ENCODE measurements around the gene MMS19.
A peak's percentile ranks its signal among the peaks of the same experiment; 100 is the strongest.

Gene MMS19

GRCh38 chr10:97538411-97538810 is 40.2 kb upstream of the MMS19 start:
- no peak for DNase-seq (ENCODE audit: low read depth in 1 of 2, low spot score in 1 of 2)
- Histone ChIP-seq H3K4me3 (replicated peaks; ENCODE audit: insufficient read depth, low read length) (no peak overlapping the region), H3K27ac (replicated peaks) (no peak overlapping the region), H3K27me3 (ENCODE audit: insufficient read depth, poor library complexity, severe bottlenecking) (no peaks in the 10 kb centered on the region)
- TF ChIP-seq GABPA (IDR thresholded peaks at IDR 0.05; ENCODE audit: low read depth) (no peak), POLR2AphosphoS5 (IDR thresholded peaks at IDR 0.05; ENCODE audit: low read depth) (no peak), CTCF (IDR thresholded peaks at IDR 0.05; ENCODE audit: insufficient read depth, low read length) (no peak), SPI1 (IDR thresholded peaks at IDR 0.05; ENCODE audit: borderline replicate concordance, low read depth) (no peak), REST (IDR thresholded peaks at IDR 0.05; ENCODE audit: insufficient replicate concordance, low read depth) (no peak)

GRCh38 chr10:97537186-97537869 is 39.1 kb upstream of the MMS19 start:
- Histone ChIP-seq H3K4me3 (replicated peaks; ENCODE audit: insufficient read depth, low read length) (no peak overlapping the region), H3K27ac (replicated peaks) (no peak overlapping the region), H3K27me3 (ENCODE audit: insufficient read depth, poor library complexity, severe bottlenecking) (no peaks in the 10 kb centered on the region)
- TF ChIP-seq REST (IDR thresholded peaks at IDR 0.05; ENCODE audit: insufficient replicate concordance, low read depth) (no peak), POLR2AphosphoS5 (IDR thresholded peaks at IDR 0.05; ENCODE audit: low read depth) (no peak), SPI1 (IDR thresholded peaks at IDR 0.05; ENCODE audit: borderline replicate concordance, low read depth) (no peak)
- DNase-seq (ENCODE audit: low read depth in 1 of 2, low spot score in 1 of 2): no peak

GRCh38 chr10:97534746-97535367 is 36.6 kb upstream of the MMS19 start:
- Histone ChIP-seq H3K27me3 (ENCODE audit: insufficient read depth, poor library complexity, severe bottlenecking) (no peaks in the 10 kb centered on the region), H3K27ac (replicated peaks) (no peak overlapping the region), H3K4me3 (replicated peaks; ENCODE audit: insufficient read depth, low read length) (no peak overlapping the region)
- DNase-seq (ENCODE audit: low read depth in 1 of 2, low spot score in 1 of 2): peak in 1 of 2 experiments; percentile 16
- TF ChIP-seq REST (IDR thresholded peaks at IDR 0.05; ENCODE audit: insufficient replicate concordance, low read depth) (no peak), CTCF (IDR thresholded peaks at IDR 0.05; ENCODE audit: insufficient read depth, low read length) (peak; percentile 53)
